B cell (primary cell): Measurements from ENCODE around the gene CDK5RAP2. TPM values are rescaled to one million over a fixed set of nuclear protein-coding genes. Genes with fewer than 3 reads are reported as not detected.

Source experiments
- ATAC-seq: fragments of 200-7000 bp; cut with Tn5 transposase; one replicate; pipeline ENCODE4 v1.10.0; 2021; ENCODE audit warnings: low read depth, mild to moderate bottlenecking, moderate number of reproducible peaks, moderate library complexity
- CTCF ChIA-PET: fragments of 350-600 bp; sonication (Branson Sonifier 250); formaldehyde crosslinking; loops from one replicate; lab custom pipeline; 2021; ENCODE audit warnings: antibody characterized with exemption, inconsistent platforms; lab: Charles Lee
- POLR2A ChIA-PET: fragments of 350-600 bp; sonication (Branson Sonifier 250); formaldehyde crosslinking; loops from one replicate; lab custom pipeline; 2021; ENCODE audit warnings: antibody characterized with exemption; lab: Charles Lee
- DNase-seq: peaks from one replicate; pipeline ENCODE4 v3.0.0; 2013
- H2AFZ ChIP-seq: 2 replicates; pipeline ENCODE4 v1.6.1; 2012; ENCODE audit warnings: mild to moderate bottlenecking, low read depth, low read length; ENCODE audit not compliant: insufficient read depth, poor library complexity, severe bottlenecking
- H3K27ac ChIP-seq, 2 donors: 1 replicate in 1 of 2; 2 replicates in 1 of 2; pipeline ENCODE4 v1.5.1; 2012 to 2013; ENCODE audit warnings: low read length in 2 of 2, mild to moderate bottlenecking in 2 of 2, moderate library complexity in 1 of 2
- H3K27me3 ChIP-seq, 4 experiments: fragments of 200-600 bp in 1 of 4; sonication (generic) in 1 of 4; replicated peaks in 1 of 4; 1 replicate in 2 of 4; 2 replicates in 2 of 4; pipeline versions ENCODE4 v1.6.1 to v1.7.0; 2013 to 2016; ENCODE audit warnings: low read length in 3 of 4, mild to moderate bottlenecking in 2 of 4, mixed read lengths in 1 of 4, moderate library complexity in 1 of 4; ENCODE audit not compliant: insufficient read depth in 4 of 4, control insufficient read depth in 3 of 4; ENCODE audit errors: control extremely low read depth in 1 of 4
- H3K36me3 ChIP-seq, 2 experiments: replicated peaks in 1 of 2; 1 replicate in 1 of 2; 2 replicates in 1 of 2; pipeline versions ENCODE4 v1.6.1 to v1.7.1; 2013; ENCODE audit warnings: low read length in 1 of 2; ENCODE audit not compliant: insufficient read depth in 2 of 2, control insufficient read depth in 1 of 2; ENCODE audit errors: control extremely low read depth in 1 of 2, extremely low read depth in 1 of 2
- H3K4me1 ChIP-seq, 2 donors: fragments of 200-600 bp in 1 of 2; sonication (generic) in 1 of 2; 1 replicate in 1 of 2; 2 replicates in 1 of 2; pipeline versions ENCODE4 v1.5.1 to v1.6.1; 2013 to 2017; ENCODE audit warnings: low read length in 2 of 2; ENCODE audit not compliant: control insufficient read depth in 2 of 2, insufficient read depth in 2 of 2
- H3K4me2 ChIP-seq: replicated peaks from 2 replicates; pipeline ENCODE3; 2012; ENCODE audit warnings: mild to moderate bottlenecking, low read depth, low read length; ENCODE audit not compliant: poor library complexity, severe bottlenecking
- H3K4me3 ChIP-seq, 5 experiments: fragments of 200-600 bp in 1 of 5; sonication (generic) in 1 of 5; 1 replicate in 3 of 5; 2 replicates in 2 of 5; pipeline versions ENCODE4 v1.5.1 to v1.7.0; 2011 to 2016; ENCODE audit warnings: low read length in 4 of 5, mild to moderate bottlenecking in 4 of 5, low read depth in 2 of 5, control low read depth in 1 of 5, moderate library complexity in 1 of 5; ENCODE audit not compliant: insufficient read depth in 1 of 5; ENCODE audit errors: control extremely low read depth in 1 of 5, extremely low read depth in 1 of 5
- H3K79me2 ChIP-seq: fragments of 200-600 bp; sonication (generic); one replicate; pipeline ENCODE4 v1.6.0; 2016; ENCODE audit warnings: low read length; ENCODE audit not compliant: control insufficient read depth, insufficient read depth
- H3K9ac ChIP-seq: fragments of 200-600 bp; sonication (generic); 2 replicates; pipeline ENCODE4 v1.6.1; 2017; ENCODE audit warnings: mild to moderate bottlenecking, low read length, moderate library complexity
- H3K9me3 ChIP-seq, 3 donors: one replicate each; pipeline versions ENCODE4 v1.6.1 to v1.7.1; 2013; ENCODE audit warnings: low read length in 2 of 3; ENCODE audit not compliant: control insufficient read depth in 2 of 3, insufficient read depth in 1 of 3; ENCODE audit errors: control extremely low read depth in 1 of 3
- H4K20me1 ChIP-seq: 2 replicates; pipeline ENCODE4 v1.6.0; 2012; ENCODE audit warnings: mild to moderate bottlenecking, low read length; ENCODE audit not compliant: insufficient read depth, control insufficient read depth, poor library complexity, severe bottlenecking
- H3K27ac Mint-ChIP-seq: one replicate; pipeline ENCODE4 v1.8.0; 2021; ENCODE audit warnings: mixed read lengths
- H3K27me3 Mint-ChIP-seq: one replicate; pipeline ENCODE4 v1.8.0; 2021; ENCODE audit warnings: mixed read lengths
- H3K4me1 Mint-ChIP-seq: one replicate; pipeline ENCODE4 v1.8.0; 2021; ENCODE audit warnings: mixed read lengths
- H3K4me3 Mint-ChIP-seq: one replicate; pipeline ENCODE4 v1.8.0; 2021; ENCODE audit warnings: mixed read lengths
- H3K9me3 Mint-ChIP-seq: one replicate; pipeline ENCODE4 v1.8.0; 2022; ENCODE audit warnings: mixed read lengths; ENCODE audit not compliant: insufficient read depth
- CTCF ChIP-seq: fragments of 200-600 bp; IDR thresholded peaks from one replicate; pipeline ENCODE4 v1.8.0; 2022; ENCODE audit warnings: antibody characterized with exemption, mild to moderate bottlenecking
- EZH2 ChIP-seq: IDR thresholded peaks from 2 replicates; pipeline ENCODE4 v1.6.1; 2012; ENCODE audit warnings: borderline replicate concordance, low read depth, mild to moderate bottlenecking, moderate library complexity, low read length; ENCODE audit not compliant: insufficient read depth, poor library complexity, severe bottlenecking
- WGBS: methylation state at CpG from one replicate; pipeline ENCODE4 v1.1.5; 2013; ENCODE audit warnings: missing lambda C conversion rate; ENCODE audit not compliant: insufficient coverage; 5-methylcytosine and 5-hydroxymethylcytosine counted together
- intact Hi-C: fragments of 100-400 bp; cut with micrococcal nuclease; formaldehyde crosslinking; loops from one replicate; pipeline ENCODE4 v1.10.0; 2022
- polyA plus RNA-seq: library from polyadenylated mRNA; depleted of rRNA; stranded (reverse); fragments of >200 nt; gene quantifications from 2 replicates; pipeline ENCODE4 v1.2.3, GENCODE V29; 2012
- total RNA-seq, 2 donors: library from RNA; stranded (reverse); fragments of 120-200 nt in 1 of 2; gene quantifications; 1 replicate in 1 of 2; 2 replicates in 1 of 2; pipeline versions ENCODE4 v1.2.3 to v1.2.4, GENCODE V29; 2013 to 2022

The CDK5RAP2 gene
- total and polyA plus RNA-seq, 2 donors (not counting 1 experiment from before 2014, with no cell fraction given): 31.3 to 122 TPM

GRCh38 chr9:120436983-120437475 lies 142.9 kb downstream of the CDK5RAP2 start:
- no peak overlapping the region for H3K4me3 Mint-ChIP-seq
- 85% methylated on average over 8 of the region's 9 CpGs for WGBS
- DNase-seq: no peak
- intact Hi-C loops: no loop called here
- no peak for TF ChIP-seq CTCF
- no peak overlapping the region for H3K9ac ChIP-seq
- H3K27me3 Mint-ChIP-seq: no peaks in the 10 kb centered on the region
- H4K20me1 ChIP-seq: no peaks in the 10 kb centered on the region
- ATAC-seq: no peak
- no peak overlapping the region for H3K4me2 ChIP-seq
- peaks cover 0 to 62% of the 10 kb centered on the region in 2 experiments for H3K36me3 ChIP-seq
- no peak overlapping the region for H3K4me3 ChIP-seq
- ChIA-PET CTCF (interaction anchor here (0.6 kb wide), 1 partner anchor 1664 kb away, joined by 3 read pairs; no protein-coding TSS in a partner anchor), POLR2A (no interaction called here)
- H3K79me2 ChIP-seq: no peaks in the 10 kb centered on the region
- H3K27me3 ChIP-seq: no peaks in the 10 kb centered on the region
- H2AFZ ChIP-seq: no peak overlapping the region
- peaks cover 0 to under 1% of the 10 kb centered on the region in 2 donors for H3K4me1 ChIP-seq
- no peak overlapping the region for H3K27ac Mint-ChIP-seq
- H3K9me3 Mint-ChIP-seq: no peaks in the 10 kb centered on the region
- no peaks in the 10 kb centered on the region for H3K9me3 ChIP-seq
- no peak overlapping the region for H3K27ac ChIP-seq
- H3K4me1 Mint-ChIP-seq: peaks cover 4% of the 10 kb centered on the region

DNA sequence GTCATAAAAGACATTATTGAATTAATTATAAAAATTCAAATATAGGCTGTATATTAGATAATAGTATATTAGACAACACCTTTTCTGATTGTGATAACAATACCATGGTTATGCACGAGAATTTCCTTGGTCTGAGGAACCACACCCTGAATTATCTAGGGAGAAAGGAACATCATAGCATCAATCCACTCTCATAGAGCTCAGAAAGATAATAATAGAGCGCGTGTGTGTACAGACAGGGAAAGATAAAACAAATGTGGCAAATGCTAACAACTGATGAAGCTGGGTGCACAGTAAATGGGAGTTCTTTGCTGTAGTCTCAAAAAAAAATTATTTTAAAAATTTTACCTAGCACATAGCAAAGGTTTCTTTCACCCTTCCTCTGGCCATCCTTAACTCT lies 143.5 kb downstream of the CDK5RAP2 start:
- no peak overlapping the region for H3K27ac ChIP-seq
- no peaks in the 10 kb centered on the region for H4K20me1 ChIP-seq
- H3K4me3 ChIP-seq: no peak overlapping the region
- no peaks in the 10 kb centered on the region for H3K79me2 ChIP-seq
- H2AFZ ChIP-seq: no peak overlapping the region
- H3K9ac ChIP-seq: no peak overlapping the region
- H3K4me2 ChIP-seq: no peak overlapping the region
- CTCF ChIA-PET: interaction anchor here (0.6 kb wide), 1 partner anchor 1665 kb away, joined by 3 read pairs; no protein-coding TSS in a partner anchor
- no peaks in the 10 kb centered on the region for H3K9me3 ChIP-seq
- intact Hi-C loops: no loop called here
- peaks cover under 1 to 3% of the 10 kb centered on the region in 2 donors for H3K4me1 ChIP-seq
- peaks cover 0 to 57% of the 10 kb centered on the region in 2 experiments for H3K36me3 ChIP-seq
- no peak for DNase-seq
- no peaks in the 10 kb centered on the region for H3K9me3 Mint-ChIP-seq
- H3K4me3 Mint-ChIP-seq: no peak overlapping the region
- no peak overlapping the region for H3K27ac Mint-ChIP-seq
- no peak for ATAC-seq
- no peaks in the 10 kb centered on the region for H3K27me3 Mint-ChIP-seq
- H3K27me3 ChIP-seq: no peaks in the 10 kb centered on the region
- POLR2A ChIA-PET: no interaction called here
- TF ChIP-seq CTCF: no peak
- TF ChIP-seq EZH2: no peak
- no CpG with 5 or more reads among the region's 3 CpGs for WGBS
- peaks cover 5% of the 10 kb centered on the region for H3K4me1 Mint-ChIP-seq
